ENCODE results near the gene OR14A2. TPM values are rescaled to one million over a fixed set of nuclear protein-coding genes. Genes with fewer than 3 reads are reported as not detected.

Gene OR14A2
- polyA plus RNA-seq, 2 of the 4 experiments (the other 2 are of a cell fraction) = not detected

- peak in 1 of 2 experiments; percentile 68; a peak in 2 of 6 replicates for ATAC-seq
- Histone ChIP-seq H3K27ac (no peak overlapping the region), H3K4me3 (no peak overlapping the region), H3K4me1 (no peaks in the 10 kb centered on the region), H3K4me2 (no peak overlapping the region), H3K9me3 (no peaks in the 10 kb centered on the region)
- 20% methylated on average over 7 of the region's 7 CpGs for WGBS (ENCODE audit: missing lambda C conversion rate)
- POLR2A ChIA-PET = no interaction called here
- DNase-seq (ENCODE audit: low read depth in 1 of 2, low spot score in 1 of 2) = peak; percentile 2 to 42
- no peak for FAIRE-seq
- TF ChIP-seq CHD4 (IDR thresholded peaks at IDR 0.05; ENCODE audit: borderline replicate concordance) = no peak
- TF ChIP-seq RAD21 (conservative IDR thresholded peaks at IDR 0.05 in 1 of 2, IDR thresholded peaks at IDR 0.05 in 1 of 2) = peak in 1 of 2 experiments; percentile 46; a peak in 3 of 5 replicates
- no peak for TF ChIP-seq FOXS1 (CRISPR knock-in tag; IDR thresholded peaks at IDR 0.05)
- no peak for TF ChIP-seq BHLHE40 (IDR thresholded peaks at IDR 0.05; ENCODE audit: low read depth, low read length)
- TF ChIP-seq TFCP2L1 (CRISPR knock-in tag; IDR thresholded peaks at IDR 0.05) = no peak
- peak; percentile 20; the same call in 1 of the 3 replicates for TF ChIP-seq CTCF (IDR thresholded peaks at IDR 0.05)
- CTCF ChIA-PET = no interaction called here
Observed at GRCh38 chr1:247681288-247681897, 66.5 kb downstream of the OR14A2 start.

- peaks cover 6% of the 10 kb centered on the region; the same call in 1 of the 3 replicates for H3K9me3 ChIP-seq
- FAIRE-seq = no peak
- POLR2A ChIA-PET = no interaction called here
- no peak overlapping the region for H3K4me3 ChIP-seq
- WGBS (ENCODE audit: missing lambda C conversion rate) = 28% methylated on average over 4 of the region's 4 CpGs
- CTCF ChIA-PET = no interaction called here
- ATAC-seq = no peak
- TF ChIP-seq NR3C1 (IDR thresholded peaks at IDR 0.05) = no peak
- no peak for TF ChIP-seq ZSCAN20 (CRISPR knock-in tag; IDR thresholded peaks at IDR 0.05)
- TF ChIP-seq GATA3 (IDR thresholded peaks at IDR 0.05; ENCODE audit: borderline replicate concordance) = no peak
- TF ChIP-seq MYC (IDR thresholded peaks at IDR 0.05; ENCODE audit: borderline replicate concordance, low read length) = no peak
- TF ChIP-seq FOSL2 (IDR thresholded peaks at IDR 0.05) = no peak
- no peak for TF ChIP-seq FOSL2 (CRISPR knock-in tag; IDR thresholded peaks at IDR 0.05)
- TF ChIP-seq EHF (CRISPR knock-in tag; IDR thresholded peaks at IDR 0.05) = no peak
- no peak for TF ChIP-seq CHD4 (IDR thresholded peaks at IDR 0.05; ENCODE audit: borderline replicate concordance)
- no peak for TF ChIP-seq MAX (IDR thresholded peaks at IDR 0.05)
- no peak for TF ChIP-seq MAZ (IDR thresholded peaks at IDR 0.05; ENCODE audit: borderline replicate concordance, low read depth, low read length)
- no peak for TF ChIP-seq NPAS2 (CRISPR knock-in tag; IDR thresholded peaks at IDR 0.05; ENCODE audit: borderline replicate concordance)
- no peaks in the 10 kb centered on the region for H3K4me1 ChIP-seq
- no peak for DNase-seq (ENCODE audit: low read depth in 1 of 2, low spot score in 1 of 2)
- H3K4me2 ChIP-seq = no peak overlapping the region
- no peak overlapping the region for H3K27ac ChIP-seq
Observed at GRCh38 chr1:247680171-247680570, 67.8 kb downstream of the OR14A2 start.

- 4% methylated on average over 1 of the region's 1 CpG for WGBS (ENCODE audit: missing lambda C conversion rate)
- FAIRE-seq (no peak), DNase-seq (ENCODE audit: low read depth in 1 of 2, low spot score in 1 of 2) (no peak), ATAC-seq (no peak)
- no peak within 1 kb of the TSS for H3K27ac ChIP-seq
- POLR2A ChIA-PET = no interaction called here
- H3K4me3 ChIP-seq = no peak within 1 kb of the TSS
- H3K4me2 ChIP-seq = no peak within 1 kb of the TSS
- CTCF ChIA-PET = no interaction called here
- H3K4me1 ChIP-seq = no peaks in the 10 kb centered on the region
- H3K9me3 ChIP-seq = peaks cover 6% of the 10 kb centered on the region; the same call in 1 of the 3 replicates
- TF ChIP-seq ZFP36 (IDR thresholded peaks at IDR 0.05; ENCODE audit: borderline replicate concordance, partially characterized antibody) (no peak), HEYL (CRISPR knock-in tag; IDR thresholded peaks at IDR 0.05) (no peak), MYC (IDR thresholded peaks at IDR 0.05; ENCODE audit: borderline replicate concordance, low read length) (no peak), HOXB13 (CRISPR knock-in tag; IDR thresholded peaks at IDR 0.05; ENCODE audit: low read depth) (no peak), RARB (CRISPR knock-in tag; IDR thresholded peaks at IDR 0.05) (no peak), FOSB (CRISPR knock-in tag; IDR thresholded peaks at IDR 0.05) (no peak), RCOR1 (IDR thresholded peaks at IDR 0.05; ENCODE audit: low read depth, low read length) (no peak), CTCF (IDR thresholded peaks at IDR 0.05) (no peak), E2F6 (IDR thresholded peaks at IDR 0.05; ENCODE audit: borderline replicate concordance, low read depth) (no peak), EP300 (IDR thresholded peaks at IDR 0.05) (no peak), CEBPB (IDR thresholded peaks at IDR 0.05) (no peak), ZNF302 (CRISPR knock-in tag; IDR thresholded peaks at IDR 0.05) (no peak), KDM1A (IDR thresholded peaks at IDR 0.05; ENCODE audit: low read depth) (no peak), USF2 (IDR thresholded peaks at IDR 0.05) (no peak), RNF2 (IDR thresholded peaks at IDR 0.05; ENCODE audit: borderline replicate concordance, low read depth) (no peak), NR3C1 (IDR thresholded peaks at IDR 0.05) (no peak), NFE2L2 (conservative IDR thresholded peaks at IDR 0.05; ENCODE audit: low read length) (no peak)
Observed at GRCh38 chr1:247679639-247680038, 68.3 kb downstream of the OR14A2 start, which contains the start of gene OR13G1. OR13G1 (minus strand) TSS chr1:247679739; CDS start chr1:247673041, 6,698 bp downstream.
